ENCODE data around the gene NET1.

DNA sequence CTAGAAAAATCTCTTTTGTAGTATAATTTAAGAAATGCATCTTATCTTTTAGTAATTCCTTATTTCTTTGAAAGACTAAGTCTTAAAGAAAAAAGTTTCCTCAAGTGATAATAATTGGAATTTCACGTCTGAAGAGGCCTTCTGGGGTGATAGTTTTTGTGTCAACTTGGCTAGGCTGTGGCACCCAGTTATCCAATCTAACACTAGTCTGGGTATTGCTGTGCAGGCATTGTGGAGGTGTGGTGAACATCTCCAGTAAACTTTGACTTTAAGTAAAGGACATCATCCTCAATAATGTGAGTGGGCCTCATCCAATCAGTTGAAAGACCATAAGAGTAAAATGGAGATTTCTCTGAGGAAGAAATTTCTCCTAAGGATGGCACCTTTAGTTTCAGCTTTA, 5.4 kb upstream of the NET1 start:
- TF ChIP-seq EP300 (IDR thresholded peaks at IDR 0.05; ENCODE audit: borderline replicate concordance in 1 of 2, low read depth in 1 of 2, low read length in 1 of 2) = no peak
- TF ChIP-seq, protein P1, sequence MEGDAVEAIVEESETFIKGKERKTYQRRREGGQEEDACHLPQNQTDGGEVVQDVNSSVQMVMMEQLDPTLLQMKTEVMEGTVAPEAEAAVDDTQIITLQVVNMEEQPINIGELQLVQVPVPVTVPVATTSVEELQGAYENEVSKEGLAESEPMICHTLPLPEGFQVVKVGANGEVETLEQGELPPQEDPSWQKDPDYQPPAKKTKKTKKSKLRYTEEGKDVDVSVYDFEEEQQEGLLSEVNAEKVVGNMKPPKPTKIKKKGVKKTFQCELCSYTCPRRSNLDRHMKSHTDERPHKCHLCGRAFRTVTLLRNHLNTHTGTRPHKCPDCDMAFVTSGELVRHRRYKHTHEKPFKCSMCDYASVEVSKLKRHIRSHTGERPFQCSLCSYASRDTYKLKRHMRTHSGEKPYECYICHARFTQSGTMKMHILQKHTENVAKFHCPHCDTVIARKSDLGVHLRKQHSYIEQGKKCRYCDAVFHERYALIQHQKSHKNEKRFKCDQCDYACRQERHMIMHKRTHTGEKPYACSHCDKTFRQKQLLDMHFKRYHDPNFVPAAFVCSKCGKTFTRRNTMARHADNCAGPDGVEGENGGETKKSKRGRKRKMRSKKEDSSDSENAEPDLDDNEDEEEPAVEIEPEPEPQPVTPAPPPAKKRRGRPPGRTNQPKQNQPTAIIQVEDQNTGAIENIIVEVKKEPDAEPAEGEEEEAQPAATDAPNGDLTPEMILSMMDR (IDR thresholded peaks at IDR 0.05) = no peak
